Mononuclear cell (primary cell): ENCODE measurements around the gene SNTA1. TPM values are rescaled to one million over a fixed set of nuclear protein-coding genes. Genes with fewer than 3 reads are reported as not detected.

ENCODE experiments used
- total RNA-seq: library from RNA; depleted of rRNA; stranded (reverse); fragments of >200 nt; gene quantifications from one replicate; pipeline ENCODE4 v1.2.3, GENCODE V29; 2012

The SNTA1 gene
- total RNA-seq, 1 donor, result 2.9 TPM

Other genes starting within 250 kb of the SNTA1 start
- not detected for gene BPIFA3, start 226.4 kb downstream of the SNTA1 start, total RNA-seq
- gene BPIFA1, start 207.8 kb downstream of the SNTA1 start, total RNA-seq, result not detected
- not detected for gene BPIFB1, start 160.5 kb downstream of the SNTA1 start, total RNA-seq
- 34.6 TPM for gene CDK5RAP1, start 42.2 kb downstream of the SNTA1 start, total RNA-seq
- 8.9 TPM for gene CBFA2T2, start 46.3 kb upstream of the SNTA1 start, total RNA-seq
- gene C20orf144, start 218.6 kb upstream of the SNTA1 start, total RNA-seq, result 0.21 TPM
- 0.42 TPM for gene ACTL10, start 223.2 kb upstream of the SNTA1 start, total RNA-seq
- 4.6 TPM for gene NECAB3, start 230.7 kb upstream of the SNTA1 start, total RNA-seq
- gene E2F1, start 242.6 kb upstream of the SNTA1 start, total RNA-seq, result 2.0 TPM